Fibroblast of lung (primary cell): ENCODE data around the gene MRPL52. TPM values are rescaled to one million over a fixed set of nuclear protein-coding genes. Genes with fewer than 3 reads are reported as not detected.

Source experiments
- DNase-seq, 2 donors: peaks; one replicate each; pipeline versions ENCODE4 v3.0.0 to v3.0.0-alpha.2; 2010; ENCODE audit warnings: low read depth in 2 of 2
- H2AFZ ChIP-seq: 2 replicates; pipeline ENCODE4 v1.5.1; 2012; ENCODE audit warnings: low read length, control low read depth, inconsistent platforms
- H3K27ac ChIP-seq: 2 replicates; pipeline ENCODE4 v1.5.1; 2011; ENCODE audit warnings: low read length, control low read depth; ENCODE audit not compliant: insufficient read depth
- H3K27me3 ChIP-seq: 2 replicates; pipeline ENCODE4 v1.5.1; 2011; ENCODE audit warnings: mild to moderate bottlenecking, low read length; ENCODE audit not compliant: control insufficient read depth, insufficient read depth
- H3K36me3 ChIP-seq: 2 replicates; pipeline ENCODE4 v1.5.1; 2011; ENCODE audit warnings: low read length; ENCODE audit not compliant: control insufficient read depth, insufficient read depth
- H3K4me1 ChIP-seq: 2 replicates; pipeline ENCODE4 v1.5.1; 2011; ENCODE audit warnings: low read length; ENCODE audit not compliant: control insufficient read depth, insufficient read depth; ENCODE audit errors: extremely low read depth
- H3K4me2 ChIP-seq: 2 replicates; pipeline ENCODE4 v1.5.1; 2011; ENCODE audit warnings: low read length, control low read depth; ENCODE audit not compliant: insufficient read depth; ENCODE audit errors: extremely low read depth
- H3K4me3 ChIP-seq, 4 experiments: fragments of 200-600 bp in 1 of 4; sonication (generic) in 1 of 4; replicated peaks in 1 of 4; 2 replicates each; pipeline ENCODE4 v1.5.1; 2011 to 2016; ENCODE audit warnings: low read length in 4 of 4, low read depth in 3 of 4, mild to moderate bottlenecking in 3 of 4, control low read depth in 2 of 4, inconsistent platforms in 1 of 4, mixed read lengths in 1 of 4; ENCODE audit not compliant: insufficient read depth in 1 of 4; ENCODE audit errors: control extremely low read depth in 1 of 4
- H3K79me2 ChIP-seq: 2 replicates; pipeline ENCODE4 v1.5.1; 2012; ENCODE audit warnings: mild to moderate bottlenecking, low read length, inconsistent platforms; ENCODE audit not compliant: control insufficient read depth, insufficient read depth
- H3K9ac ChIP-seq: 2 replicates; pipeline ENCODE4 v1.5.1; 2011; ENCODE audit warnings: mild to moderate bottlenecking, low read length, control low read depth; ENCODE audit not compliant: insufficient read depth
- H3K9me3 ChIP-seq: 2 replicates; pipeline ENCODE4 v1.5.1; 2012; ENCODE audit warnings: low read depth, low read length; ENCODE audit not compliant: control insufficient read depth, insufficient read depth
- H4K20me1 ChIP-seq: 2 replicates; pipeline ENCODE4 v1.5.1; 2011; ENCODE audit warnings: low read length; ENCODE audit not compliant: control insufficient read depth, insufficient read depth; ENCODE audit errors: extremely low read depth
- CTCF ChIP-seq, 2 donors: IDR thresholded peaks in 1 of 2; conservative IDR thresholded peaks in 1 of 2; 1 replicate in 1 of 2; 2 replicates in 1 of 2; pipeline ENCODE4 v1.5.1; 2011 to 2012; ENCODE audit warnings: low read length in 2 of 2, control low read depth in 1 of 2, inconsistent platforms in 1 of 2, low read depth in 1 of 2, mild to moderate bottlenecking in 1 of 2
- EZH2 ChIP-seq: IDR thresholded peaks from 2 replicates; pipeline ENCODE4 v1.5.1; 2012; ENCODE audit warnings: low read length, control low read depth, mild to moderate bottlenecking; ENCODE audit errors: missing control alignments
- polyA plus RNA-seq, 2 donors: library from polyadenylated mRNA; depleted of rRNA in 1 of 2; stranded (reverse) in 1 of 2; unstranded in 1 of 2; fragments of >200 nt; gene quantifications; 2 replicates each; pipeline ENCODE4 v1.2.1, GENCODE V29; 2011 to 2012; ENCODE audit warnings: missing spikeins in 1 of 2
- total RNA-seq: library from RNA; depleted of rRNA; stranded (reverse); fragments of >200 nt; gene quantifications from 2 replicates; pipeline ENCODE4 v1.2.1, GENCODE V29; 2014

The MRPL52 gene
- total and polyA plus RNA-seq, 2 donors (not counting 1 experiment from before 2014, with no cell fraction given) = 44.1 to 50.5 TPM

DNA sequence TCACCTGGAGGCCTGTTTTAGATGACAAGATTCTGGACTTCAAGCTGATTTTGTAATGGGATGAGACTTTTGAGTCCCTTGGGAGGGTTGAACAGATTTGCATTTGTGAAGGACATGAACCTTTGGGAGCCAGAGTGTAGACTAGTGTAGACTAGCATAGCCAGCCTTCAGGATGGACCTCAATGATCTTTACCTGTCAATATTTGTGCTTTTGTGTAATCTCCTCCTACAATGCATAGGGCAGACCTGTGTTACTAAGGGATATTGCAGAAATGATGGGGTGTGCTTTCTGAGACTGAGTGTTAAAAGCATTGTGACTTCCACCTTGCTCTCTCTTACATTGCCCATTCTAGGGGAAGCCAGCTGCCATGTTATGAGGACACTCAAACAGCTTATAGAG is 32.0 kb downstream of the MRPL52 start:
- Histone ChIP-seq H2AFZ (no peak overlapping the region), H3K36me3 (no peaks in the 10 kb centered on the region), H3K4me3 (no peak overlapping the region), H3K4me1 (no peaks in the 10 kb centered on the region), H3K27me3 (no peaks in the 10 kb centered on the region), H4K20me1 (no peaks in the 10 kb centered on the region), H3K4me2 (no peak overlapping the region), H3K79me2 (no peaks in the 10 kb centered on the region), H3K9ac (no peak overlapping the region), H3K27ac (no peak overlapping the region), H3K9me3 (no peaks in the 10 kb centered on the region)
- TF ChIP-seq CTCF (conservative IDR thresholded peaks at IDR 0.05 in 1 of 2, IDR thresholded peaks at IDR 0.05 in 1 of 2; ENCODE audit: low read depth in 1 of 2, low read length in 2 of 2) (no peak), EZH2 (no peak)
- no peak for DNase-seq

GRCh38 chr14:22864979-22865378 is 35.3 kb downstream of the MRPL52 start:
- no peaks in the 10 kb centered on the region for H3K4me1 ChIP-seq
- no peaks in the 10 kb centered on the region for H4K20me1 ChIP-seq
- no peaks in the 10 kb centered on the region for H3K36me3 ChIP-seq
- H2AFZ ChIP-seq = no peak overlapping the region
- H3K9ac ChIP-seq = no peak overlapping the region
- no peak overlapping the region for H3K4me2 ChIP-seq
- DNase-seq = no peak
- TF ChIP-seq CTCF (conservative IDR thresholded peaks at IDR 0.05 in 1 of 2, IDR thresholded peaks at IDR 0.05 in 1 of 2; ENCODE audit: low read depth in 1 of 2, low read length in 2 of 2) (no peak), EZH2 (no peak)
- H3K9me3 ChIP-seq = no peaks in the 10 kb centered on the region
- H3K27me3 ChIP-seq = no peaks in the 10 kb centered on the region
- no peak overlapping the region for H3K27ac ChIP-seq
- H3K4me3 ChIP-seq = no peak overlapping the region
- H3K79me2 ChIP-seq = no peaks in the 10 kb centered on the region

DNA sequence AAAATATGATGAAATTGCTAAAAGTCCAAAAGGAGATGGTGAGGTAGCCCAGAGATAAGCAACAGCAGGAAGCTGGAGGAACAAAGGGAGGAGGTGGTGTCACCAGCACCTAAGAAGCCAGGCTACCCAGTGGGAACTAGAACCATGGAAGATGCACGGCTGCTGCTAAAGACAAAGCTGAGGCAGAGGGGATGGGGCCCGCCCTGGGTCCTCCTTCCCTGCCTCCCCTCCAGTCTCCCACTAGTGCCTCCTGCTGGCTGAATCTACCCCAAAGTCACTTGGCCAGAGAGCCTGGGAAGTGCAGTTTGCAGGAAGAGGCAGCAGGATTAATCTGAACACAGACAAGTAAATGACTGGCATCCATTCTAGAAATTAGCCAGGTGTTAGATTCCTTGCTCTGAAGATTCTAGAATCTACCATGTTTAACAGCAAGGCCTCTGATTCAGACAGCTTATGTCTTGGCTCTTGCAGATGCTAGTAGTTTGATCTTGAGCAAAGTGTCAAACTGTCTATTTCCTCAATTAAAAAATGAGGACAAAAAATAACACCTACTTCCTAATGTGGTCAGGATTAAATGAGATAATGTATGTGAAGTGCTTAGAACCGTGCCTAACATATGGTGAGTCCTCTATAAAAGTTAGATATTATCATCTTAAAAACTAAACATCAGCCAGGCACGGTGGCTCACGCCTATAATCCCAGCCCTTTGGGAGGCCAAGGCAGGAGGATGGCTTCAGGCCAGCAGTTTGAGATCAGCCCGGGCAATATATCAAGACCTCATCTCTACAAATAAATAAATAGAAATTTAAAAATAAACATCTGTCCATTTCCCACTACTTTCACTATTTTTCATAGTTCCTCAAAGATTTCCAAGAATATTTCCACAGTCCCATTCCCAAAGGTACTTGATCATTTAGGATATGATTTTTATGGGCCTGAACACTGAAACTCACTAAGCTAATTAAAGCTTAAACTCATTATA is 36.0 kb downstream of the MRPL52 start:
- no peaks in the 10 kb centered on the region for H3K36me3 ChIP-seq
- TF ChIP-seq CTCF (conservative IDR thresholded peaks at IDR 0.05 in 1 of 2, IDR thresholded peaks at IDR 0.05 in 1 of 2; ENCODE audit: low read depth in 1 of 2, low read length in 2 of 2) (peak in 1 of 2 donors; percentile 36), EZH2 (no peak)
- H3K4me1 ChIP-seq = peaks cover 2% of the 10 kb centered on the region
- H3K9ac ChIP-seq = no peak overlapping the region
- no peak overlapping the region for H3K27ac ChIP-seq
- H4K20me1 ChIP-seq = no peaks in the 10 kb centered on the region
- H3K27me3 ChIP-seq = no peaks in the 10 kb centered on the region
- H3K4me3 ChIP-seq = no peak overlapping the region
- H3K79me2 ChIP-seq = no peaks in the 10 kb centered on the region
- no peak for DNase-seq
- H3K9me3 ChIP-seq = no peaks in the 10 kb centered on the region
- H3K4me2 ChIP-seq = no peak overlapping the region
- H2AFZ ChIP-seq = no peak overlapping the region
